GM19240 (cell line): ENCODE measurements around the gene PEX6.
"Not testable (repeated sequence)": the region's sequence is repeated elsewhere in the genome, so short reads cannot be mapped to it uniquely, and the experiment has no call there.

Source experiments
- DNase-seq: peaks from one replicate; pipeline ENCODE4 v3.0.0; 2011; ENCODE audit warnings: low spot score; ENCODE audit not compliant: insufficient read length

Gene PEX6

GRCh38 chr6:42968126-42968701 is 10.8 kb downstream of the PEX6 start:
- DNase-seq, result no peak

- no peak for DNase-seq
These were observed 11.8 kb downstream of the PEX6 start for GRCh38 chr6:42967228-42967627.

- no peak for DNase-seq
These were observed 12.4 kb downstream of the PEX6 start for GRCh38 chr6:42966571-42966970.

DNA sequence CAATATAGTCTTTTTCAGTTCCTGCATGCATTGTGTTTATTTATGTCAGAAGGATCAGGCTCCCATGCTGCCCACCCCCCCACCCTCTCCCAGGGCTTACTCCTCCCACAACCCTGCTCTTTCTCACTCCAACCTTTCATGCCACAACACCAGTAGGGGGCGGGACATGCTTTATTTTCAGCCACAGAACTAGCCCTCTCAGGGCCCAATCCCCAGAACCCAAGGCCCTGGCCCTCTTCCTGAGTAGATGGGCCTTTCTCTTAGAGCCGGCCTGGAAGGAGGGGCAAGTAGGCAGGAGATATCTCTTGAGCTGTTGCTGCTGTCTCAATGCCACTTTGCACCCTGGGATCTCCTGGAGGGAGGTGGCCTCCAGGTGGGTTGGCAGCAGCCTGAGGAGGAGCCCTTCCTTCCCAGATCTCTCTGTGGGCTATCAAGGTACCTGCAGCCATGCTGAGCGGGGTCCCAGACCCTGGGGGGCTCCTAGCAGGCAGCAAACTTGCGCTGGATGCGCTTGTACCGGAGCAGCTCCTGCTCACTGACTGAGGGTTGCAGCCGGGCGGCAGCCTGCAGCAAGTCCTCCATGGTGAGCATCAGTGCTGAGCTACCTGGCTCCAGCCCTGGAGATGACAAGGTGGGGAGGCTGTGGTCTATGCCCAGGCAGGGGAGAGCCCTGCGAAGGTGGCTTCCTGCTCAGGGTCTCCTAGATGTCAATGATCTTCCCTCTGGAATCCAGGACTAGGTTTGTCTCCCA is 15.0 kb downstream of the PEX6 start:
- DNase-seq, result no peak

DNA sequence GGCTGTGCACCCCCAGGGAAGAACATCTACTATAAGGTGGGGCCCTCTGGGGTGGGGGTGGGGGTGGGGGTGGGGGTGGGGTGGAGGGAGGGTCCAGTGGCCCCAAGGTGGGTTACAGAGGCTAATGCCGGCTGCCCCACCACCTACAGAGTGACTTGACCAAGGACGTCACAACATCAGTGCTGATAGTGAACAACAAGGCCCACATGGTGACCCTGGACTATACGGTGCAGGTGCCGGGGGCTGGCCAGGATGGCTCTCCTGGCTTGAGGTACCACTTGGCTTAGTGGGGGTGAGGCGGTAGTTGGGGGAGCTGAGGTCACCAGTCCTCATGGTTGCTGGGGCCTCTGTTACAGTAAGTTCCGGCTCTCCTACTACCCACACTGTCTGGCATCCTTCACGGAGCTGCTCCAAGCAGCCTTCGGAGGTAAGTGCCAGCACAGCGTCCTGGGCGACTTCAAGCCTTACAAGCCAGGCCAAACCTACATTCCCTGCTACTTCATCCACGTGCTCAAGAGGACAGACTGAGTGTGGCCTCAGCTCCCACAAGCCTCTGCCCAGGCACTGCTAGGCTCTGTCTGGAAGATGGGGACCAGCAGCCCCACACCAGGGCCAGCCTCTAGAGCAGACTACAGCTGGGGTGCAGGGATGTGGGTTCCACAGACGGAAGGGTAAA is 15.7 kb downstream of the PEX6 start:
- DNase-seq, result no peak

- no peak for DNase-seq
These were observed 16.3 kb downstream of the PEX6 start for GRCh38 chr6:42962502-42963178.

DNA sequence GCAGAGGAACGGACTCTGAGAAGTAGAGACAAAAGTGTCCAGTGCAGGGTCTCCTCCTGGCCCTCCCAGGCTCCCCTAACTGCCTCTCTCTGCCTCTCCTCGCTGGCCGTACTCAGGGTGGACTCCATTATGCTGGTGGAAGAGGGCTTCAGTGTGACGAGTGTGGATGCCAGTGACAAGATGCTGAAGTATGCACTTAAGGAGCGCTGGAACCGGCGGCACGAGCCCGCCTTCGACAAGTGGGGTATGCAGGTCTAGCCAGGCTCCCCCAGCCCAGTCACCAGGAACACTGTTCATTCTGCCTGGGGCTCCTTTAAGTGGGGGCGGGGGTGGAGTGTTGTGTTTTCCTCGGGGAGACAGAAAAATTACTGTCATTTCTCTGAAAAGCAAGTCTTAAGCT is 16.9 kb downstream of the PEX6 start:
- no peak for DNase-seq

GRCh38 chr6:42961020-42961470 is 17.9 kb downstream of the PEX6 start:
- DNase-seq, result no peak

DNA sequence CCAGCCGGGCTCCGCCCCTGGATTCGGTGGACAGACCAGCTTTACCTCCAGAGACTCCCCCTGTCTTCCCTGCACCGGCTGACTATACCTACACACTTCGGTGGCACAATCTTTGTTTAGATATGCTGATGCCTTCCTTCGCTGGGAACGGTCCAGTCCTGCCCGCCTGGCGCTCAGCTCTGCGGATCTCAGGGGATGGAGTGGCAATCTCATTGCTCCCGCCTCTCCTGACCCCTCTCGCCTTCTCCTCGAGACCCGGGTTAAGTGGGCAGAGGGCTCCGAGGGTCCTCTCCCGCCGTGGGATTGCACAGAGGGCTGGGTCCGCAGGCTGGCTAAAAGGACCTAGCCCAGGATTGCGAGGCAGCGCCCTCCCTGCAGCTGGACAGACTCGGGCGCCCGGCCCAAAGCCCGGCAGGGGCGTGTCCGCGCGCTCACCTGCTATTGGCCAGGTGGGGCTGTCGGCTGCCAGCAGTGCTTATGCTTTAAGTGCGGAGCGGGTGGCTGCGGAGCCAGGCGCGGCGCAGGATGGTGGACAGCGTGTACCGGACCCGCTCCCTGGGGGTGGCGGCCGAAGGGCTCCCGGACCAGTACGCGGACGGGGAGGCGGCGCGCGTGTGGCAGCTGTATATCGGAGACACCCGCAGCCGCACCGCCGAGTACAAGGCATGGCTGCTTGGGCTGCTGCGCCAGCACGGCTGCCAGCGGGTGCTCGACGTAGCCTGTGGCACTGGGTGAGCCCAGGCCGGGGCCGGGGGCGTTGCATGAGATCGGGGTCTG is 18.6 kb downstream of the PEX6 start, which contains the start of gene GNMT:
TSS of gene GNMT (plus strand) at position 512 of the 777 bp plus-strand sequence. CDS start at position 526, 14 bp downstream.
- DNase-seq, result no peak

GRCh38 chr6:42959917-42960242 is 19.1 kb downstream of the PEX6 start:
- no peak for DNase-seq

GRCh38 chr6:42958125-42958524 is 20.9 kb downstream of the PEX6 start:
- no peak for DNase-seq

DNA sequence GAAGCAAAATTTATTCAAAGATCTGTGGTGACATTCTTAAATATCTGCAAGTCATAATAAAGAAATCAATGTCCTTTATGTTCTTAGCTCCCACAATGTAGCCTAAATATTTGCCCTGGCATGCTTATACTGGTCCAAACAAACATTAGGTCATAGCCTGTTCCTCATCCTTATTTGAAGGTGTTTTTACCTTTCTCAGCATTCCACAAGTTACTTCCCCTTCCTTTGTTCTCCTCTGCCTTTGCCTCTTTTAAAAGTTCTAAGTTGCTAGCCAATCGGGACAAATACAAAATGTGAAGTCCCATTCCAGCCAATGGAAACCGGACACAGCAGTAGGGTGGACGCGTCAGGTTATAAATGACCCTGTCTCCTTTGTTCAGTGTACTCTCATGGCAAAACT is 24.6 kb downstream of the PEX6 start:
- not testable (repeated sequence) for DNase-seq

DNA sequence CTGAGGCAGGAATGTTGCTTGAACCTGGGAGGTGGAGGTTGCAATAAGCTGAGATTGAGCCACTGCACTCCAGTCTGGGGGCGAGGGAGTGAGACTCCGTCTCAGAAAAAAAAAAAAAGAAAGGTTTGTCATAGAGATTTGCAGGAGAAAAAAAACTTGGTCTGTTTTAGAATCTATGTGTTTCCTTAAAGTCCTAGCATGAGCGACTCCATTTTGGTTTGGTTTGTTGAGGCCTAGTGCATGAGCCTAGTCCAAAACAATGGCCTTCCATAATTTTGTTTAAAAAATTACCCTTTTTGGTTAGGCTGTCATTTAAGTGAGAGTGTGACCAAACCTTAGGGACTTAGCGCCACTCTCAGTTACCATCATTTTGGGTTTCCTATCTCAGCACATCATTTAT is 26.6 kb downstream of the PEX6 start:
- DNase-seq, result no peak

DNA sequence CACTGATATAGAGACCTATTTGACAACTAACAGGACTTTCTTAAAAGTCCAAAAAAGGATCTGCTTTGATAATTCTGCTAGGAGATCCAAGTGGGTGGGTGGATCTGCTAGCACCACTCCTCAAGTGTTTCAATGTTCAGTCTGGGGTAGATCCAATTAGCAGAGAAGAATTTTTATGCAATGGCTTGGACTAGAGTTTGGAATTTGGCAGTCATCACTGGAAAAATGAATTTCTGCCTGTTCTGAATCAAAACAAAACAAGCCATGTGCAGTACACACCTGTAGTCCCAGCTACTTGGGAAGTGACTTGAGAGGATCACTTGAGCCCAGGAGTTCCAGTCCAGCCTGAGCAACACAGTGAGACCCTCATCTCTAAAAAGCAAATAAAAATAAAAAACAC is 31.0 kb downstream of the PEX6 start:
- DNase-seq, result no peak

GRCh38 chr6:42942444-42942843 is 36.5 kb downstream of the PEX6 start:
- DNase-seq, result no peak

DNA sequence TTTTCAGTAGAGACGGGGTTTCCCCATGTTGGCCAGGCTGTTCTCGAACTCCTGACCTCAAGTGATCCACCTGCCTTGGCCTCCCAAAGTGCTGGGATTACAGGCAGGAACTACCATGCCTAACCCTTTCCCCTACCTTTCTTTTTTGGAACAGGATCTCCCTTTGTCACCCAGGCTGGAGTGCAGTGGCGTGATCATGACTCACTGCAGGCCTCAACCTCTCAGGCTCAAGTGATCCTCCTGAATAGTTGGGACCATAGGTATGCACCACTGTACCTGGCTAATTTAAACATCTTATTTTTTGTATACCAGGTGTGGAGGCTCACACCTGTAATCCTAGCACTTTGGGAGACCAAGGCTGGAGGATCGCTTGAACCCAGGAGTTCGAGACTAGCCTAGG is 37.6 kb downstream of the PEX6 start:
- DNase-seq, result not testable (repeated sequence)

GRCh38 chr6:42940493-42941045 is 38.4 kb downstream of the PEX6 start:
- DNase-seq, result no peak

DNA sequence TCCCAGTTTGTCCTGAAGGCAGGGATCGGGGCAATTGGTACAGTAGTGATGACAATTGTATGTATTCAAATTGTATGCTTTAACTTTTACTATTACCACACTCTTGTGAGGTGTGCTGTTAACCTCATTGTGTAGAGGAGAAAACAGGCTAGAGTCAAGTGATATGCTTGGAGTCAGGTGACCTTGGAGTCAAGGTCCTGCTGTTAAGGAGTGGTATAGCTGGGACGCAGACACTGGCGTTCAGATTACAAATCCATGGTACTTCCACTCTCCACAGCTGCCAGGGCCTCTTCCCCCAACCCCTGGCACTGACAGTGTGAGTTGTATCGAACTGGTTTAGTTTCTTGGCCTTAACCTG is 39.2 kb downstream of the PEX6 start:
- no peak for DNase-seq

DNA sequence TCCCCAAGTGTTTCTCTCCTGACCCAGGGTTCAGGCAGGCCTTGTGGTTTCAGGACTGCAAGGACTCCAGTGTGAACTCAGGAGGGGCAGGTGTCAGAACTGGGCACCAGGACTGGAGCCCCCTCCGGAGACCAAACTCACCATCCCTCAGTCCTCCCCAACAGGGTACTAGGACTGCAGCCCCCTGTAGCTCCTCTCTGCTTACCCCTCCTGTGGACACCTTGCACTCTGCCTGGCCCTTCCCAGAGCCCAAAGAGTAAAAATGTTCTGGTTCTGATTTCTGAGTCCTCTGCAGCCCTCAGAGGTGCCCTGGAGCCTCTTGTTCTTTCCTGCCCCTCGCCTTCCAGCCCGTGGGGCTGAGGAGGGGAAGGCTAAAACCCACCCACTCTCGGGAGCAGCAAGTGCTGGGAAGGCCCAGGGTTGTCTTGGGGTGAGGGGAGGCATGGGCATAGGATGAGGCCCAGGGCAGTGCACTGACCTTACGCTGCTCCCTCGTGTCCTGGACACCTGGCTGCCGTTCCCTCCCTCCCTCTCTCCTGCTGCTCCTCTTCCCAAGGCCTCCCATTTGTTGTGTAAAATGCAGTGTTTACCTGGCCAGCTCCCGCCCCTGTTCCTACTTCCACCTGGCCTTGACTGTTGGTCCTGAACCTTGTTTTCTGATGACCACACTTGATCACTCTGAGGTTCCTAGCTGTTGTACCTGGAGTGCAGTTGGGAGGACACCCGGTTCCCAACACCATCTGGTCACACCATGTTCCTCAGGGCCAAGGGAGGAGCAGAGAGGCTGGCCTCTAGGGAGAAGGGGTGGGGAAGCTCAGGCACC is 39.8 kb downstream of the PEX6 start:
- DNase-seq, result no peak

DNA sequence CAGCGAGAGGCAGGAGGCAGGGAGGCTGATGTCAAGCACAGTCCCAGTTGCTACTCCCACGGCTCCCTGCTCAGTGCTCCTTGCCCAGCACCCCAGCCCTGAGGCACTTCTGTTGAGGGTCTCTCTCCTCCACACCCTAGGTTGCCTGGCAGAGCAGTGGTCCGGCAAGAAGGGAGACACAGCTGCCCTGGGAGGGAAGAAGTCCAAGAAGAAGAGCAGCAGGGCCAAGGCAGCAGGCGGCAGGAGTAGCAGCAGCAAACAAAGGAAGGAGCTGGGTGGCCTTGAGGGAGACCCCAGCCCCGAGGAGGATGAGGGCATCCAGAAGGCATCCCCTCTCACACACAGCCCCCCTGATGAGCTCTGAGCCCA is 40.6 kb downstream of the PEX6 start:
- no peak for DNase-seq
